ENCODE results near the gene SNED1.
"Not testable (repeated sequence)": the region's sequence is repeated elsewhere in the genome, so short reads cannot be mapped to it uniquely, and the experiment has no call there.

Gene SNED1

DNA sequence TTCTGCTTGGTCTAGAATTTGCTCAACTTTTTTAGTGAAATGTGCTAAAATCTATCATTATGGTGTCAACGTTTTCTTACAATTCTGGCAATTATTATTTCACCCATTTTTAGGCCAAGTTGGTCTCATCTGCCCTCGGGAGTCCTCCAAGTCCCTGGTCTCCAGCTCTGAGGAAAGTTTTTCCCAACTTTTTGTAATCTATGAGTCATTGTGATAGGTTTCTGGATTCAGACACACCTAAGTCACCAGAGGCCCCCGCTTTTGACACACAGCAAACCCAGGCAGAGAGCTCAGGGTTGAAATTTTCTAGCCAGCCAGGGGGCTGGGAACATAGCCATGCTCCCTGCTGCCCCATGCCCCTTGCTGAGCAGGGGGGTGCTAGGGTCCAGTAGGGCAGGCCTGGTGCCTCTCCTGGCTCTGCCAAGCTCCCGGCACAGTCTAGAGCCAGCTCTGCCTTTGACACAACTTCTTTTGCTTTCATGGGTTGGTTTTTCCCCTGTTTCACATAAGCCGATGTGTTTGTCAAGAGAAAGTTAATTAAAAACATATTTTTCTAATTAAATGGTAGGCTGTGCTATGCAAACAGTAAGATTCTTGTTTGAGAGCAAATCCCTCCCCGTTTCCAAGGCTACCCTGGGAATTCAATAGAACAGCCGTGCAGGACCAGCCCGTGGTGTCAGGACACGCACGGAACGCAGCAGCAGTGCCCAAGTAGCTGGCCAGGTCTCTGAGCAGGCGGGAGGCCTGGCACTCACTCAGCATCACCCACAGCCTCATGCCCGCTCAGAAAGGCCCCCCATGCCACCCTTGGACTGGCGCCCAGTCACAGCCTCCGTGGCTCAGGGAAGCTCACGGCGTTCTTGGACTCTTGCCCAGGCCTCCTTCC lies 25.5 kb upstream of the SNED1 start:
- DNase-seq: no peak

DNA sequence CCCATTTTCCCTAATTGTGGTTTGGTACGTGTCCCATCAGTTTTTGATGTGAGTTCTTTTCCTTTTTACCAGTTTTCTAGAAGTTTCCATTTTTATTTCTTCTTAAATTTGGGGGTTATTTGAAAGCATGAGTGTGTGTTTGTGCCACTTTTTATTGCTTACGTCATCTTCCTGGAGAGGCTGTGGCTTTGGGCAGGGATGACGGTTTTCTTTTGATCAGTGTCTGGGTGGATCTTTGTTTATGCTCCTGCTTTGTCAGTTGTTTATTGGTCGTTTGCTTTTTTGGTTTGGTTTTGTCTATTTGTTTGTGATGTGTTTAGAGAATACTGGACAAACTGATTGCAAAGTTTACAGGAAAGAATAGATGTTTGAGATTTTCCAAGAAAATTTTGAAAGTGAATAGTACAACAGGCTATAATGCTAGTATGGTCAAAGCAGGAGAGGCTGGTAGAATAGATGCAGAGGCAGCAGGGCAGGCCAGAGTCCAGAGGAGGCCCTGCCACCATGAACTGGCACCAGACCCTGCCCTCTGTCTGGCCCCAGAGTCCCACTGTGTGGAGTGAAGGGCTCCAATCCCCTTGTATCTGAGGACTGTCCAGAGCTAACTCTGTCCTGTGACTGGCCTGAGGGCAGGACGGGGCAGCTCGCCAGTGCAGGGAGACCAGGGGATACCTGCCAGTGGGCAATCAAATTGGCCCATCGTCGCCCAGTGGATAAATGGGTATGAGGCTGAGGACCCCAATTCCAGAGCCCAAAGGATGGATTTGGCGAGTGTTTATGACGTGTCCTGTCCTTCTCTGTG lies 23.4 kb upstream of the SNED1 start:
- peak; percentile 12 for DNase-seq

DNA sequence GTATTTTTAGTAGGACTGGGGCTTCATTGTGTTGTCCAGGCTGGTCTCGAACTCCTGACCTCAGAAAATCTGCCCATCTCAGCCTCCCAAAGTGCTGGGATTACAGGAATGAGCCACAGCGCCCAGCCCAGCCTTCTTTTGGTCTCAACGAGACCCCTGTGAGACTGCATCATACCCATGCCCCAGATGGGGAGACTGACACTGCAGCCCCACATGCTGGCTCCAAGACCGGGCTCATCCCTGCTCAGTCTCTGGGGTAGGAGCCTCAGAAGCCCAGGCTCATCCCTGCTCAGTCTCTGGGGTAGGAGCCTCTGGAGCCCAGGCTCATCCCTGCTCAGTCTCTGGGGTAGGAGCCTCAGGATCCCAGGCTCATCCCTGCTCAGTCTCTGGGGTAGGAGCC lies 22.5 kb upstream of the SNED1 start:
- not testable (repeated sequence) for DNase-seq

GRCh38 chr2:240981280-240981679 lies 17.1 kb upstream of the SNED1 start:
- DNase-seq: no peak

DNA sequence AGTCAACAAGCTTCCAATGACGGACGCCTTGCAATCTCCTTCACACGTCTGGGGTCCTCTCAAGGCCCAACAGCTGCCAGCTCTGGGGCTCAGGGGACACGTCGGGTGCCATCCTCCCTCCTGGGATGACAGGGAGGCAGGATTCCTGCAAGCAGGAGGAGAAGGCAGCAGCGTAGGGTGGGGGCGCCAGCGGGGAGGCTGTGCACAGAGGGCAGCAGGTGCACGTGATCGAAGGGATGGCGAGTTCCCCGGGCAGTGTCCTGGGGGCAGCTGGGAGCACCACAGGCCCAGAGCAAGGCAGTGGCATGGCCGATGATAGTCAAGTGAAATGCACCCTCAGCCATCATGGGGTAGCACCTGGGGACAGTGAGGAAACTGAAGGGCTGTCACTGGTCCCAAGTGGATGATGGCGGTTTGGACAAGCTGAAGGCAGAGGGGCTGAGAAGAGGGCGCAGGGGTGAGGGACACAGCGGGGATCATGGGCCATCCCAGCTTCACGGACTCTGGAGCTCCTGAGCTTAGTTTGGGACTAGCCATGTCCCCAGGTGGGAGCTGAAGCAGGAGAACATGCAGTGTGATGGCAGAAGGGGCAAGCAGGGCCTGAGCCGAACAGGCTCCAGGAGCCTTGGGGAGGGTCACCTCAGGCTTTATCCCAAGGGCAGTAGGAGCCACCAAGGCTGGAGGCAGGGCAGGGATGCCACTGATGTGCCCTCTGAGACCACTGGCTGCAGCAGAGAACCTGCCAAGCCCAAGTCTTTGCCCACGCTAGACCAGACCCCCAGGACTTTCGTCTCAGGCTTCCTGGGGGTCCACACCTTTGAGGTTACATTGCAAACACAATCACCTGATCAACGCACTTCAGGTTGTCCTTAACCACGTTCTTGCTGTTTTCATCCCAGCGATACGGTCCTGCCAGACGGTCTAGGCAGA lies 16.3 kb upstream of the SNED1 start:
- DNase-seq: no peak

DNA sequence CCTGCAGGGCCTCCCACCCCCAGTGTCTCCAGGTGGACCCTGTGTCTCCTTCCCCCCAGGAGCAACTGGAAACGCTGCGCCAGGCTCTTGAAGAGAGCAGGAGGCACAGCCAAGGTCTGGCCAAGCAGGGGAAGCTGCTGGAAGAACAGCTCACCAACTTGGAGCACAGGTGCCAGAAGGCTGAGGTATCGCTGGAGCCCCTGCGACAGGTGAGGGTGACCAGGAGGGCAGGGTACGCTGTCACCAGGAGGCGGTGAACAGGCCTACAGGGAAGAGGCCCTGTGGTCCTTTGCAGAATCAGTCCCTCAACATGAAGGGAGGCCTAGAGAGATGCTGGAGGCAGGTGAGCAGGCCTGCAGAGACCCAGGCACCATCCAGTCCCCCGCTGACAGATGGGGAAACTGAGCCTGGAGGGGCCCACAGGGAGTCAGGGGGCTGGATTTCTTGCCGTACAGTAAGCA lies 15.6 kb upstream of the SNED1 start:
- no peak for DNase-seq

DNA sequence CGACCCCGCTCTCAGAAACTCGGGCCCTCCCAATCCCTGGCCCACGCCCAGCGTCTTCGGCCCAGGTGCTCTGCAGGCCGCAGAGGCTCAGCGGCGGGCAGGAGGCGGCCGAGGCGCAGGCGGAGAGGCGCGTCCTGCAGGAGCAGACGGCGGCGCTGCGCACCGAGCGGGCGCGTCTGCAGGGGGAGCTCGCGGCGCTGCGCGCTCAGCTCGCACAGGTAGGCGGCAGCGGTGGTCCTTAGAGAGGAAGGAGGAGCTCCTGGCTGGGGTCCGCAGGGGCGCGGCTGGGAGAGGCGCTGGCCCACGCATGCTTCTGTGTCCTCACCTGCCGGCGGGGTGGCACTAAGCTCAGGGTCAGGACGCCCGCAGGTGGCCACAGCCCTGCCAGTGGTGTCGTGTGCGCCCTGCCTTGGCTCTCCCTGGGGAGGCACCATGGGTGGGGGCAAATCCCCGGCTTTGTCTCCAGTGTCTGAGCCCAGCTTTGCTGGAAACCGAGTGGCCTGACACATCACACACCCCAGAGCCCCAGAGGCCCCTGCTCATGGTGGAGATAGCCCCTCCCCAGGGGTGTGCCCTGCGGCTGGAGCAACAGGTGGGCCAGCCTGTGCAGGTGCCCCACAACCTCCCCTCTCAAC lies 14.9 kb upstream of the SNED1 start:
- peak; percentile 47 for DNase-seq

DNA sequence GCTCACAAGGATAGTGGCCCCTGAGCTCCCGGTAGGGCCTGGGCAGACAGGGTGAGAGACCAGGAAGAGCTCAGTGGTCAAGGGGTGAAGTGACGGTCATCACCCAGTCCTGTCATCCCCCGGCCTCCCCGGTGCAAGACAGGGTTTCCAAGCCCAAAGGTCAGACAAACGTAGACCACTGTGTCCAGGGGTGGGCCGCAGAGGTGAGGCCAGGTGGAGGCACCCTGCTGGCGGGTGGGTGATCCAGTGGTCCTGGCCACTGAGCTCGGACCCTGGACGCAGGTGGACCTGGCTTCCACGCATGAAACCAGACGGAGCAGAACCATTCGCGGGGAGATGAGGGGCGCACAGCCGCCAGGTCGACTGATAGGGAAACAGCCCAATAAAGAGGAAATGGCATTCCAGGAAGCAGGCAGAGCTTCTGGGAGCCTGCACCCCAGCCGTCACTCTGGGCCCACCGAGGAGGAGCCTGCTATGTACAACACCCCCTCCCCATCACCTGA lies 14.4 kb upstream of the SNED1 start:
- DNase-seq: no peak

- DNase-seq: no peak
These were observed 12.3 kb upstream of the SNED1 start for GRCh38 chr2:240985881-240986786.

- DNase-seq: no peak
These were observed 11.5 kb upstream of the SNED1 start for GRCh38 chr2:240986787-240987411.

GRCh38 chr2:240987588-240987987 lies 10.8 kb upstream of the SNED1 start:
- DNase-seq: no peak

DNA sequence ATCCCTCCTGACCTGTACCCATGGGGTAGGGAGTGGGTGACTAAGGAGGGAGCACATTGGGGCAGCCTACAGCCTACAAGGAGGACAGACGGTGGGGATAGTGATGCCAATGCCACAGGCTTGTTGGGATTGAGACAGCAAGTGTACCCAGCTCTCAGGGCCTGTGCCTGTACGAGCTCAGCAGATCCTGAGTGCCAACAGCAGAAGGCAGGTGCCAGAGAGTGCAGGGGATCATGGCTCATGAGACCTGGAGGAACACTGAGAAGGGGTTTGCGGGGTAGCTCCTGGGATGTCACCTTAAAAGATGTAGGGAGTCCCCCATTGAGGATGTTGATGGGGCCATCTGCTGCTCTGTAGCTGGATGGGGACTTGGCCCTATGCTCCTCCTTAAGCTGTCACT lies 10.3 kb upstream of the SNED1 start:
- DNase-seq: no peak

DNA sequence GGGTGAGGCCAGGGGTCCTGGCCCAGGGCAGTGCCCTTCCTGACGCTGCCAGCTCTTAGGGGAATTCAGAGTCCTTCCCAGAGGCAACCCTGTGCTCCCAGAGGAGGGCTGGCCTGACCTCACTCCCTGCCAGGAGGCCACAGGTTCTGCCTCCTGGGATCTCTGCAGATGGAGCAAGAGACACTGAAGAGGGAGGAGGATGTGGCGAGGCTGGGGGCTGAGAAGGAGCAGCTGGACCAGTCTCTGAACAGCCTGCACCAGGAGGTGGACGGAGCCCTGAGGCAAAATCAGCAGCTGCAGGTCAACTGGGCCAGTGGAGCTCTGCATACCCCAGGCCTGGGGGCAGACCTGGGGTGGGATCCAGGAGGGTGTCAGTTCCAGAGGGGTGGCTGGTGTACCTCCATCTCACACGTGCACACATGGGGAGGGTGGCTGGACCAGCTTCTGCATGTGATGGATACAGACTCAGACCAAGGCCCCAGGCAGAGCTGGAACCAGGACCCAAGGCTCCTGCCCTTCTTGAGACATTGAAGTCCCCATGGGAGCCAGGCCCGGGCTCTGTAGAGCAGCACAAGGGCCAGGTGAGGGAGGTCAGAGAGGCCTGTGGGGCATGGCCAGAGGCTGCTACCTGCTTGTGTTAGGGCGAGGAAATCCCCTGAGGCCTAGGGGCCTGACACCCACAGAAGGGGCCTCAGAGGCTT lies 9.7 kb upstream of the SNED1 start:
- no peak for DNase-seq

DNA sequence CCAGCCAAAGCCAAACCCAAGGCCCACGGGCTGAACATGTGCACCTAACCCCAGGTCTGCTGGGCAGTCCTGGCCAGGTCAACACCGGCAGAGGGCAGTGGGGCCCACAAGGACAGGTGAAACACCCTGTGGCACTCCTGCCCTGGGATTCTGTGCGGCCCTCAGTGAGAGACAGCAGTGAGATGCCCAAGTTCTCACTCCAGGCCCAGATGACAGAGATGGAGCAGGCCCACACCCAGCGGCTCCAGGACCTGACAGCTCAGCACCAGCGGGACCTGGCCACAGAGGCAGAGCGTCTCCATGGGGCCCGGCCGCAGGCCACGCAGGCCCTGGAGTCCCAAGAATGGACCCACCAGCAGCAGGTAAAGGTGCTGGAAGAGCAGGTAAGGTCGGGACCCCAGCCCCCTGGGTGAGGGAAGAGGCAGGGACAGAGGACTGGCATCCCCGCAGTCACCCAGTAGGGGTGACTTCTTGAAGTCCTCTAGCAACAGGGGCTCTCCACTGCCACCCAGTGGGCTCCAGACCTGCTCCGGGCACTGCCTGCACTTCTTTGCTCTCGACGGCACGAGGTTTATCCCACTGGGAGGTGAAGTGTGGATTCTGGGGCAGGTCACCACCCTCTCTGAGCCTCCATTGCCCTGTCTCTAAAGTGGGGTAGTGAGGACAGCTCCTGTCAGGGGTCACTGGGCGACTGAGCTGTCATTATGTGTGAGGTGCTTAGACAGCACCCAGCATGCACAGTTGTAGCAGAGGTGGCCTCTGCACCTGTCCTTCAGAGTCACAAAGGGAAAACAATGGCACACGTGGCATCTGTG lies 8.8 kb upstream of the SNED1 start:
- DNase-seq: no peak

DNA sequence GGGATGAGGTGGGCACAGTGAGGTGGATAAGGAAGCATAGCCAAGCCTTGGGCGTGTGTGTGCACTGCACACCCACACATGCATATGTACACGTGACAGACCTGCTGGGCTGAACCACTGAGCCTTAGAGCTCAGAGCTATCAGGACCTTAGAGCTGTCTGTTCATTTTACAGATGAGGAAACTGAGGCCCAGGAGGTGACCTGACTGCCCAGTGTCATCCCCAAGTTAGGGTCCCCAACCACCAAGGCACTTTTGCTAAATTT lies 8.2 kb upstream of the SNED1 start:
- no peak for DNase-seq

DNA sequence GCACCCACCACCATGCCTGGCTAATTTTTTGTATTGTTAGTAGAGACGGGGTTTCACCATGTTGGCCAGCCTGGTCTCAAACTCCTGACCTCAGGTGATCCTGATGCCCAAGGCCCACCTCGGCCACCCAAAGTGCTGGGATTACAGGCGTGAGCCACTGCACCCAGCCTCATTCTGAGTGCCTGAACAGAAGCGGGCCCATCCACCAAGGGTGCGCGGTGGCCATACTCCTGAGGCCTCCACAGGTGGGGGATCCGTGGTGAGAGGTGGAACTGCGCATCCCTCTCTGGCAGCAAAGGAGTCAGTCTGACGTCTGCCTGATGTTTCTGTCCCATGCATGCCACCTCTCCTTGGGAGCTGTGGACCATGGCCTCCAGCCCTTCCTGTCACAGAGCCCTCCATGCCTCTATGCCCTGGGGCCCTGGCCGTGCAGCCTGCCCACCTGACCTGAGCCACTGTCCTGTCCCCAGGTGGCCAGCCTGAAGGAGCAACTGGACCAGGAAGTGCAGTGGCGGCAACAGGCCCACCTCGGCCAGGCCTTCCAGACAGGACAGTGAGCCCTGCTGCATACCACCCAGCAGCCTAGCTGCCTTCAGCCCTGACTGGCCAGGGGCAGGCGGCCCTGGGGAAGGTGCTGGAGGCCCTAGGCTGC lies 7.6 kb upstream of the SNED1 start:
- DNase-seq: no peak

- no peak for DNase-seq
These were observed 6.8 kb upstream of the SNED1 start for GRCh38 chr2:240991378-240992263.

All from CD4-positive, alpha-beta T cell treated with Interleukin-6 for 4 hours (primary cell).